HEK293 (cell line): ENCODE measurements around the gene EPB41L5.

Source experiments
- KLF10 ChIP-seq: fragments of 450-650 bp; IDR thresholded peaks from 2 replicates; pipeline ENCODE4 v1.5.1; 2018; ENCODE audit warnings: missing biosample characterization, mild to moderate bottlenecking, missing genetic modification characterization
- YY1 ChIP-seq: fragments of 450-650 bp; formaldehyde crosslinking; IDR thresholded peaks from 2 replicates; pipeline ENCODE4 v1.5.1; 2018; ENCODE audit warnings: missing biosample characterization, missing genetic modification characterization
- ZBTB17 ChIP-seq: fragments of 450-650 bp; formaldehyde crosslinking; IDR thresholded peaks from 2 replicates; pipeline ENCODE4 v1.5.1; 2016; ENCODE audit warnings: missing biosample characterization, missing genetic modification characterization
- ZBTB21 ChIP-seq: fragments of 450-650 bp; formaldehyde crosslinking; IDR thresholded peaks from 2 replicates; pipeline ENCODE4 v1.5.1; 2017; ENCODE audit warnings: missing biosample characterization, missing genetic modification characterization
- ZFP69B ChIP-seq: fragments of 450-650 bp; formaldehyde crosslinking; IDR thresholded peaks from 2 replicates; pipeline ENCODE4 v1.5.1; 2016; ENCODE audit warnings: missing biosample characterization, missing genetic modification characterization
- ZNF133 ChIP-seq: fragments of 450-650 bp; formaldehyde crosslinking; IDR thresholded peaks from 2 replicates; pipeline ENCODE4 v1.5.1; 2016; ENCODE audit warnings: missing biosample characterization, missing genetic modification characterization
- ZNF24 ChIP-seq: fragments of 450-650 bp; formaldehyde crosslinking; IDR thresholded peaks from 2 replicates; pipeline ENCODE4 v1.5.1; 2016; ENCODE audit warnings: missing biosample characterization, missing genetic modification characterization
- ZNF274 ChIP-seq, 2 experiments: fragments of 200-500 bp in 1 of 2; fragments of 450-650 bp in 1 of 2; sonication (Bioruptor generic) in 1 of 2; formaldehyde crosslinking in 1 of 2; IDR thresholded peaks; 2 replicates each; pipeline versions ENCODE4 v1.5.1 to v1.6.1; 2014 to 2016; ENCODE audit warnings: borderline replicate concordance in 1 of 2, inconsistent platforms in 1 of 2, low read length in 1 of 2, missing biosample characterization in 1 of 2, missing genetic modification characterization in 1 of 2
- ZNF341 ChIP-seq: fragments of 450-650 bp; formaldehyde crosslinking; IDR thresholded peaks from 2 replicates; pipeline ENCODE4; 2016; ENCODE audit warnings: low read depth, missing biosample characterization, missing genetic modification characterization
- ZNF416 ChIP-seq: fragments of 450-650 bp; formaldehyde crosslinking; IDR thresholded peaks from 2 replicates; pipeline ENCODE4 v1.5.1; 2016; ENCODE audit warnings: missing biosample characterization, missing genetic modification characterization
- ZNF791 ChIP-seq: fragments of 450-650 bp; formaldehyde crosslinking; IDR thresholded peaks from 2 replicates; pipeline ENCODE4 v1.5.1; 2016; ENCODE audit warnings: missing biosample characterization, missing genetic modification characterization
- TF ChIP-seq, protein P1 (sequence below): fragments of 450-650 bp; formaldehyde crosslinking; IDR thresholded peaks from 2 replicates; pipeline ENCODE4 v1.5.1; 2016; ENCODE audit warnings: missing biosample characterization, missing genetic modification characterization
- TF ChIP-seq, protein P2 (sequence below): fragments of 450-650 bp; formaldehyde crosslinking; IDR thresholded peaks from 2 replicates; pipeline ENCODE4 v1.5.1; 2016; ENCODE audit warnings: missing biosample characterization, missing genetic modification characterization, borderline replicate concordance

DNA sequence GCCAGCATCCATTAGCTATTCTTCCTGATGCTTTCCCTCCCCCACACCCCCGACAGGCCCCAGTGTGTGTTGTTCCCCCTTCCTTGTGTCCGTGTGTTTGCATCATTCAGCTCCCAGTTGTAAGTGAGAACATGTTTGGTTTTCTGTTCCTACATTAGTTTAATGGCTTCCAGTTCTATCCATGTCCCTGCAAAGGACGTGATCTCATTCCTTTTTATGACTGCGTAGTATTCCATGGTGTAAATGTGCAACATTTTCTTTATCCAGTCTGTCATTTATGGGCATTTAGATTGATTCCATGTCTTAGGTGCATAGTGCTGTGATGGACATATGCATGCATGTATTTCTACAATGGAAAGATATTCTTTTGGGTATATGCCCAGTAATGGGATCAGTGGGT is 105.6 kb downstream of the EPB41L5 start:
- TF ChIP-seq ZNF274 (IDR thresholded peaks at IDR 0.05; ENCODE audit: low read length), result no peak
- TF ChIP-seq ZNF274 (tag by site-specific recombination; IDR thresholded peaks at IDR 0.05; ENCODE audit: borderline replicate concordance), result no peak
- TF ChIP-seq ZNF133 (tag by site-specific recombination), result no peak
- TF ChIP-seq, protein P1, sequence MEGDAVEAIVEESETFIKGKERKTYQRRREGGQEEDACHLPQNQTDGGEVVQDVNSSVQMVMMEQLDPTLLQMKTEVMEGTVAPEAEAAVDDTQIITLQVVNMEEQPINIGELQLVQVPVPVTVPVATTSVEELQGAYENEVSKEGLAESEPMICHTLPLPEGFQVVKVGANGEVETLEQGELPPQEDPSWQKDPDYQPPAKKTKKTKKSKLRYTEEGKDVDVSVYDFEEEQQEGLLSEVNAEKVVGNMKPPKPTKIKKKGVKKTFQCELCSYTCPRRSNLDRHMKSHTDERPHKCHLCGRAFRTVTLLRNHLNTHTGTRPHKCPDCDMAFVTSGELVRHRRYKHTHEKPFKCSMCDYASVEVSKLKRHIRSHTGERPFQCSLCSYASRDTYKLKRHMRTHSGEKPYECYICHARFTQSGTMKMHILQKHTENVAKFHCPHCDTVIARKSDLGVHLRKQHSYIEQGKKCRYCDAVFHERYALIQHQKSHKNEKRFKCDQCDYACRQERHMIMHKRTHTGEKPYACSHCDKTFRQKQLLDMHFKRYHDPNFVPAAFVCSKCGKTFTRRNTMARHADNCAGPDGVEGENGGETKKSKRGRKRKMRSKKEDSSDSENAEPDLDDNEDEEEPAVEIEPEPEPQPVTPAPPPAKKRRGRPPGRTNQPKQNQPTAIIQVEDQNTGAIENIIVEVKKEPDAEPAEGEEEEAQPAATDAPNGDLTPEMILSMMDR (tag by site-specific recombination), result no peak
- no peak for TF ChIP-seq ZNF416 (tag by site-specific recombination)
- TF ChIP-seq ZNF791 (tag by site-specific recombination), result no peak
- no peak for TF ChIP-seq YY1
- no peak for TF ChIP-seq ZBTB17 (tag by site-specific recombination)
- TF ChIP-seq, protein P2, sequence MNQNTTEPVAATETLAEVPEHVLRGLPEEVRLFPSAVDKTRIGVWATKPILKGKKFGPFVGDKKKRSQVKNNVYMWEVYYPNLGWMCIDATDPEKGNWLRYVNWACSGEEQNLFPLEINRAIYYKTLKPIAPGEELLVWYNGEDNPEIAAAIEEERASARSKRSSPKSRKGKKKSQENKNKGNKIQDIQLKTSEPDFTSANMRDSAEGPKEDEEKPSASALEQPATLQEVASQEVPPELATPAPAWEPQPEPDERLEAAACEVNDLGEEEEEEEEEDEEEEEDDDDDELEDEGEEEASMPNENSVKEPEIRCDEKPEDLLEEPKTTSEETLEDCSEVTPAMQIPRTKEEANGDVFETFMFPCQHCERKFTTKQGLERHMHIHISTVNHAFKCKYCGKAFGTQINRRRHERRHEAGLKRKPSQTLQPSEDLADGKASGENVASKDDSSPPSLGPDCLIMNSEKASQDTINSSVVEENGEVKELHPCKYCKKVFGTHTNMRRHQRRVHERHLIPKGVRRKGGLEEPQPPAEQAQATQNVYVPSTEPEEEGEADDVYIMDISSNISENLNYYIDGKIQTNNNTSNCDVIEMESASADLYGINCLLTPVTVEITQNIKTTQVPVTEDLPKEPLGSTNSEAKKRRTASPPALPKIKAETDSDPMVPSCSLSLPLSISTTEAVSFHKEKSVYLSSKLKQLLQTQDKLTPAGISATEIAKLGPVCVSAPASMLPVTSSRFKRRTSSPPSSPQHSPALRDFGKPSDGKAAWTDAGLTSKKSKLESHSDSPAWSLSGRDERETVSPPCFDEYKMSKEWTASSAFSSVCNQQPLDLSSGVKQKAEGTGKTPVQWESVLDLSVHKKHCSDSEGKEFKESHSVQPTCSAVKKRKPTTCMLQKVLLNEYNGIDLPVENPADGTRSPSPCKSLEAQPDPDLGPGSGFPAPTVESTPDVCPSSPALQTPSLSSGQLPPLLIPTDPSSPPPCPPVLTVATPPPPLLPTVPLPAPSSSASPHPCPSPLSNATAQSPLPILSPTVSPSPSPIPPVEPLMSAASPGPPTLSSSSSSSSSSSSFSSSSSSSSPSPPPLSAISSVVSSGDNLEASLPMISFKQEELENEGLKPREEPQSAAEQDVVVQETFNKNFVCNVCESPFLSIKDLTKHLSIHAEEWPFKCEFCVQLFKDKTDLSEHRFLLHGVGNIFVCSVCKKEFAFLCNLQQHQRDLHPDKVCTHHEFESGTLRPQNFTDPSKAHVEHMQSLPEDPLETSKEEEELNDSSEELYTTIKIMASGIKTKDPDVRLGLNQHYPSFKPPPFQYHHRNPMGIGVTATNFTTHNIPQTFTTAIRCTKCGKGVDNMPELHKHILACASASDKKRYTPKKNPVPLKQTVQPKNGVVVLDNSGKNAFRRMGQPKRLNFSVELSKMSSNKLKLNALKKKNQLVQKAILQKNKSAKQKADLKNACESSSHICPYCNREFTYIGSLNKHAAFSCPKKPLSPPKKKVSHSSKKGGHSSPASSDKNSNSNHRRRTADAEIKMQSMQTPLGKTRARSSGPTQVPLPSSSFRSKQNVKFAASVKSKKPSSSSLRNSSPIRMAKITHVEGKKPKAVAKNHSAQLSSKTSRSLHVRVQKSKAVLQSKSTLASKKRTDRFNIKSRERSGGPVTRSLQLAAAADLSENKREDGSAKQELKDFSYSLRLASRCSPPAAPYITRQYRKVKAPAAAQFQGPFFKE, result no peak
- no peak for TF ChIP-seq ZNF341
- no peak for TF ChIP-seq ZBTB21 (tag by site-specific recombination)
- no peak for TF ChIP-seq ZNF24 (tag by site-specific recombination)
- no peak for TF ChIP-seq KLF10 (tag by site-specific recombination)
- TF ChIP-seq ZFP69B (tag by site-specific recombination), result no peak
